Uterus (tissue), 2 donors: Measurements from ENCODE around the gene RIC1.

ENCODE experiments used
- CTCF ChIP-seq, 4 experiments: fragments of 200-600 bp in 2 of 4; fragments of 450-650 bp in 2 of 4; sonication (generic) in 2 of 4; IDR thresholded peaks; one replicate each; pipeline ENCODE4 v1.5.1; 2016 to 2019; ENCODE audit warnings: antibody characterized with exemption in 4 of 4, mild to moderate bottlenecking in 2 of 4, moderate library complexity in 1 of 4
- POLR2A ChIP-seq, 2 donors: fragments of 450-650 bp; IDR thresholded peaks; one replicate each; pipeline ENCODE4 v1.6.1; 2016; ENCODE audit warnings: antibody characterized with exemption in 2 of 2, mild to moderate bottlenecking in 1 of 2, moderate library complexity in 1 of 2

GRCh38 chr9:5582835-5583195, 46.1 kb upstream of the RIC1 start:
- TF ChIP-seq POLR2A (IDR thresholded peaks at IDR 0.05), result no peak
- TF ChIP-seq CTCF (IDR thresholded peaks at IDR 0.05), result no peak
